Right lobe of liver (tissue), 6 donors: ENCODE data around the gene ANKRD18B. TPM values are rescaled to one million over a fixed set of nuclear protein-coding genes. Genes with fewer than 3 reads are reported as not detected.
"Not testable (repeated sequence)": the region's sequence is repeated elsewhere in the genome, so short reads cannot be mapped to it uniquely, and the experiment has no call there.

Source experiments
- ATAC-seq, 4 donors: fragments of 200-7000 bp; cut with Tn5 transposase; one replicate each; pipeline ENCODE4 v1.9.1; 2020; ENCODE audit warnings: mild to moderate bottlenecking in 4 of 4, moderate library complexity in 4 of 4
- DNase-seq, 3 donors: peaks; one replicate each; pipeline ENCODE4 v3.0.0-alpha.2; 2020
- H3K27ac ChIP-seq, 3 donors: fragments of 200-600 bp; one replicate each; pipeline ENCODE4 v1.8.0; 2022
- H3K27me3 ChIP-seq, 2 donors: fragments of 200-600 bp; one replicate each; pipeline ENCODE4 v1.8.0; 2022
- H3K36me3 ChIP-seq, 4 donors: fragments of 200-600 bp; sonication (generic) in 1 of 4; one replicate each; pipeline versions ENCODE4 v1.5.1 to v1.8.0; 2017 to 2022; ENCODE audit warnings: control low read depth in 1 of 4
- H3K4me1 ChIP-seq, 4 donors: fragments of 200-600 bp; sonication (generic) in 1 of 4; one replicate each; pipeline versions ENCODE4 v1.5.1 to v1.8.0; 2017 to 2022; ENCODE audit warnings: control low read depth in 1 of 4
- H3K4me3 ChIP-seq, 3 donors: fragments of 200-600 bp; one replicate each; pipeline ENCODE4 v1.8.0; 2022
- H3K9me3 ChIP-seq, 4 donors: fragments of 200-600 bp; sonication (generic) in 1 of 4; one replicate each; pipeline versions ENCODE4 v1.5.1 to v1.8.0; 2017 to 2022; ENCODE audit warnings: control low read depth in 1 of 4
- POLR2A ChIP-seq: fragments of 450-650 bp; IDR thresholded peaks from one replicate; pipeline ENCODE4 v1.6.1; 2017; ENCODE audit warnings: antibody characterized with exemption, mild to moderate bottlenecking
- WGBS: methylation state at CpG from one replicate; pipeline ENCODE4 v1.1.6; 2018; ENCODE audit warnings: low coverage, low lambda C conversion rate; ENCODE audit not compliant: insufficient coverage; ENCODE audit errors: missing lambda C conversion rate; 5-methylcytosine and 5-hydroxymethylcytosine counted together
- intact Hi-C, 2 donors: fragments of 100-400 bp; cut with DNase I; formaldehyde crosslinking; loops; one replicate each; pipeline versions ENCODE4 v1.11.2 to v1.14.1; 2022
- long read RNA-seq: library from polyadenylated mRNA; unstranded; transcript quantifications from one replicate; pipeline ENCODE4 v2.0.0, GENCODE V29; 2019
- total RNA-seq, 6 experiments: library from RNA; depleted of rRNA in 2 of 6; stranded (reverse); fragments of >200 nt in 2 of 6; fragmentation: NEBNext Ultra II Directional in 3 of 6; extraction: Animal tissue kit (Norgen Biotek cat#: 25700) in 3 of 6; gene quantifications; one replicate each; pipeline versions ENCODE4 v1.1.0 to v1.2.4, GENCODE V29; 2016 to 2023
- TF ChIP-seq, protein P1 (sequence below), 4 donors: fragments of 200-600 bp in 3 of 4; fragments of 450-650 bp in 1 of 4; IDR thresholded peaks; one replicate each; pipeline versions ENCODE4 v1.5.1 to v1.8.0; 2016 to 2022; ENCODE audit warnings: antibody characterized with exemption in 4 of 4, mild to moderate bottlenecking in 2 of 4
- donor health status: DM: no; HTN: yes; CAD: no.
- donor health status: DM: no; HTN: no; CAD: no.
- donor health status: DM: no; HTN: no; CAD: no.
- donor health status: DM: no; HTN: yes; CAD: no.
- donor health status: DM: no; HTN: yes; CAD: no.

Gene ANKRD18B
- total RNA-seq, result 1 to 10 TPM in 1 of 6 experiments, under 1 TPM in 2, not detected in 3; 0.06 to 1.3 (median 0.39) TPM
- long read RNA-seq, result 0 reads

DNA sequence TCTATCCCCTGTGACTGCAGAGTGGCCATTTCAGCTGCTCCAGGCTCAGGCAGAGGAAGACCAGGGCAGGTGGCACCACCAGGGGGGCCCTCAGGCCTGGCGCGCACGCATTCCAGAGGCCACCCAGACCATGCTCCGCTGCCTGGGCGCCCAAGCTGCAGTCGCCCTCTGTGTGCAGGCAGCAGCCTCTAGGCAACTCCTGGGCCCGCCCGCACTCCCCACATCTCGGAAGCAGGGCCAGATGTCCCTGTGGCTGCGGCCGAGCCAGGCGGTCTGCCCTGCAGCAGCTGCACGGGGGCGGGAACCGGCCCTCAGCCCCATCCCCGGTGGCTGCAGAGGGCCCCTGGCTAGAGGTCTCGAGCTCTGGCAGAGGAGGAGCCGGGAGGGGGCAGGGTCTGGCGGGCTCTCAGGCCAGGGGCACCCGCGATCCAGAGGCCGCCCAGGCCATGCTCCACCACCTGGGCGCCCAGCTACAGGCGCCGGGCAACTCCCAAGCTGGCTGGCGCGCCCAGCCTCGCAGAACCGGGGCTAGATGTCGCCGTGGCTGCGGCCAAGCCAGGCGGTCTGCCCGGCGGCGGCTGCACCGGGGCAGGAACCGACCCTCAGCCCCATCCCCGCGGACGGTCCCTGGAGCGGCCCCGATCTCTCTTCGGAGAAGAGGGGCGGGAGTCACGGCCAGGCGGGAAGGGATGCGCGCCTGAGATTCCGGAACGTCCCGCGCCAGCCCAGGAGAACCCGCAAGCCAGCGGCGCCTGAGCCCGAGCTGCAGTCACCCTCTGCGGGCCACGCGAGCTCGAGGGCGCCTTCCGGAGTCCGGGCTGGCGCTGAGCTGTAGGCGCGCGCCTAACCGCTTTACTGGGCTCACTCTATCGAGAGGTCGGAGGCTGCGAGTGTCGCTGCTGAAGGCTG lies at the start of gene ANKRD18B:
TSS of gene ANKRD18B (plus strand) at position 855 of the 909 bp plus-strand sequence. CDS start 239 bp downstream, outside the sequence.
- ATAC-seq (peak; percentile 93 to 95 (median 94)), DNase-seq (peak; percentile 60 to 69 (median 67))
- H3K9me3 ChIP-seq, H3K27ac ChIP-seq, H3K4me1 ChIP-seq, intact Hi-C loops, H3K36me3 ChIP-seq: not testable (repeated sequence)
- Histone ChIP-seq H3K27me3 (peaks cover 0 to 21% of the 10 kb centered on the region in 2 donors), H3K4me3 (peak within 1 kb of the TSS; percentile 29 to 47 (median 29))
- WGBS, result 0% methylated on average over 15 of the region's 73 CpGs
- TF ChIP-seq, protein P1, sequence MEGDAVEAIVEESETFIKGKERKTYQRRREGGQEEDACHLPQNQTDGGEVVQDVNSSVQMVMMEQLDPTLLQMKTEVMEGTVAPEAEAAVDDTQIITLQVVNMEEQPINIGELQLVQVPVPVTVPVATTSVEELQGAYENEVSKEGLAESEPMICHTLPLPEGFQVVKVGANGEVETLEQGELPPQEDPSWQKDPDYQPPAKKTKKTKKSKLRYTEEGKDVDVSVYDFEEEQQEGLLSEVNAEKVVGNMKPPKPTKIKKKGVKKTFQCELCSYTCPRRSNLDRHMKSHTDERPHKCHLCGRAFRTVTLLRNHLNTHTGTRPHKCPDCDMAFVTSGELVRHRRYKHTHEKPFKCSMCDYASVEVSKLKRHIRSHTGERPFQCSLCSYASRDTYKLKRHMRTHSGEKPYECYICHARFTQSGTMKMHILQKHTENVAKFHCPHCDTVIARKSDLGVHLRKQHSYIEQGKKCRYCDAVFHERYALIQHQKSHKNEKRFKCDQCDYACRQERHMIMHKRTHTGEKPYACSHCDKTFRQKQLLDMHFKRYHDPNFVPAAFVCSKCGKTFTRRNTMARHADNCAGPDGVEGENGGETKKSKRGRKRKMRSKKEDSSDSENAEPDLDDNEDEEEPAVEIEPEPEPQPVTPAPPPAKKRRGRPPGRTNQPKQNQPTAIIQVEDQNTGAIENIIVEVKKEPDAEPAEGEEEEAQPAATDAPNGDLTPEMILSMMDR (IDR thresholded peaks at IDR 0.05), result peak in 3 of 4 donors; percentile 32 to 46 (median 41)

DNA sequence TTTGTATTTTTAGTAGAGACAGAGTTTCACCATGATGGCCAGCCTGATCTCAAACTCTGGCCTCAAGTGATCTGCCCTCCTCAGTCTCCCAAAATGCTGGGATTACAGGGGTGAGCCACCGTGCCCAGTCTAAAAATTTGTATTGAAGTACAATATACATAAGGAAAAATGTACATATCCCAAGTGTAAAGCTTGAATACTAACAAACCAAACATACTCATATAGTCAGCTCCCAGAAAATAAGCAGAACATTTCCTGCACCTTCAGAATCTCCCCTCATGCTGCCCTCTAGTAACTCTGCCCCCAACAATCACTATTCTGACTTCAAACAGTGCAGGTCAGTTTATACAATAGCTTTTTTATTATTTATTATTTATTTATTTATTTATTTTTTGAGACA lies 48.7 kb upstream of the ANKRD18B start:
- H3K36me3 ChIP-seq, result peaks cover 0 to 15% (median 1%) of the 10 kb centered on the region in 4 donors
- H3K4me1 ChIP-seq, result peaks cover 0 to 14% (median 6%) of the 10 kb centered on the region in 4 donors
- WGBS, result 100% methylated on average over 1 of the region's 1 CpG
- no peak overlapping the region for H3K4me3 ChIP-seq
- no peaks in the 10 kb centered on the region for H3K9me3 ChIP-seq
- no peak for DNase-seq
- H3K27me3 ChIP-seq, result no peaks in the 10 kb centered on the region
- no peak for TF ChIP-seq POLR2A
- TF ChIP-seq, protein P1 (IDR thresholded peaks at IDR 0.05), result no peak
- intact Hi-C loops, result no loop called here
- ATAC-seq, result no peak
- H3K27ac ChIP-seq, result no peak overlapping the region

DNA sequence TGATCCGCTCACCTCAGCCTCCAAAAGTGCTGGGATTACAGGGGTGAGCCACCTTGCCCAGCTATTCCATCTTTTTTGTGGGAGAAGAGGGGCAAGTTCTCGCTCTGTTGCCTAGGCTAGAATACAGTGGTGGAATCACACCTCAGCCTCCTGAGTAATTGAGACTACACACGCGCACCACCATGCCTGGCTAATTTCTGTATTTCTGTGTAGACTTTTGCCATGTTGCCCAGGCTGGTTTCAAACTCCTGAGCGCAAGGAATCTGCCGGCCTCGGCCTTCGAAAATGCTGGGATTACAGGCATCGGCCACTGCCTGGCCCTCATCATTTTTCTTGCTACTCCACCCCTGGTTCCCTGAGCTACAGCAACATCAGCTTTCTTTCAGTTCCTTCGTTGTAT lies 47.5 kb upstream of the ANKRD18B start:
- Histone ChIP-seq H3K4me3 (no peak overlapping the region), H3K27me3 (no peaks in the 10 kb centered on the region), H3K9me3 (no peaks in the 10 kb centered on the region), H3K27ac (no peak overlapping the region), H3K4me1 (peaks cover 0 to 14% (median 6%) of the 10 kb centered on the region in 4 donors), H3K36me3 (peaks cover 0 to 7% (median 0%) of the 10 kb centered on the region in 4 donors)
- WGBS, result 95% methylated on average over 9 of the region's 10 CpGs
- intact Hi-C loops, result no loop called here
- DNase-seq (no peak), ATAC-seq (no peak)
- TF ChIP-seq POLR2A, result no peak
- TF ChIP-seq, protein P1 (IDR thresholded peaks at IDR 0.05), result no peak

DNA sequence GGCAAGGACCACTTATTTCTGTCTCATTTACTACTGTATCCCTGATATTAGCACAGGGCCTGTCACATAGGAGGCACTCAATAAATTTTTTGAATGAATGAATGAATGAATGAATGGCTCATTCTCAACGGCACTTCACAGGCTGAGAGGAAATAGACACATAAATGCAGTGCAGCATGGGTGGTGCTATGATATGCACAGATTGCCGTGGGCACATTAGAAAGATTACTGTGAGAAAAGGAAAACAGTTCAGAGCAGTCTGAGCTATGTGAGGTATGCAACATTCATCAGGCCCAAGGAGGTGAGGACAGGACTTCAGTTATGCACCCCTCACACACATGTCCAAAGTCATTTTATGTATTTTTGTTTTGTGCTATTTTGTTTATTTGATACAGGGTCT lies 43.9 kb upstream of the ANKRD18B start:
- no peak for DNase-seq

More for the DNA sequence above, 43.9 kb upstream of the ANKRD18B start:
- H3K27me3 ChIP-seq, result no peaks in the 10 kb centered on the region
- H3K9me3 ChIP-seq, result no peaks in the 10 kb centered on the region
- no peaks in the 10 kb centered on the region for H3K4me1 ChIP-seq
- no peak overlapping the region for H3K27ac ChIP-seq
- TF ChIP-seq, protein P1 (IDR thresholded peaks at IDR 0.05), result no peak
- TF ChIP-seq POLR2A, result no peak
- ATAC-seq, result no peak
- intact Hi-C loops, result no loop called here
- 56% methylated on average over 2 of the region's 2 CpGs for WGBS
- H3K36me3 ChIP-seq, result no peaks in the 10 kb centered on the region
- no peak overlapping the region for H3K4me3 ChIP-seq
